BLaER1 (cell line): ENCODE results near the gene RICTOR.

Experiments
- H3K27ac ChIP-seq: shearing (Covaris generic); formaldehyde crosslinking; 2 replicates; pipeline ENCODE4 v1.8.1; 2022
- H3K27me3 ChIP-seq: shearing (Covaris generic); formaldehyde crosslinking; 2 replicates; pipeline ENCODE4 v1.8.1; 2022
- H3K36me3 ChIP-seq: shearing (Covaris generic); formaldehyde crosslinking; 2 replicates; pipeline ENCODE4 v1.8.1; 2022
- H3K4me1 ChIP-seq: shearing (Covaris generic); formaldehyde crosslinking; 2 replicates; pipeline ENCODE4 v1.8.1; 2022
- H3K4me2 ChIP-seq: shearing (Covaris generic); formaldehyde crosslinking; 2 replicates; pipeline ENCODE4 v1.8.1; 2022
- H3K4me3 ChIP-seq: shearing (Covaris generic); formaldehyde crosslinking; 2 replicates; pipeline ENCODE4 v1.8.1; 2022
- H3K9ac ChIP-seq: shearing (Covaris generic); formaldehyde crosslinking; 2 replicates; pipeline ENCODE4 v1.8.1; 2022
- H3K9me3 ChIP-seq: shearing (Covaris generic); formaldehyde crosslinking; 2 replicates; pipeline ENCODE4 v1.8.1; 2022
- H4K20me1 ChIP-seq: shearing (Covaris generic); formaldehyde crosslinking; 2 replicates; pipeline ENCODE4 v1.8.1; 2022
- Cebpa-rat ChIP-seq: shearing (Covaris generic); IDR thresholded peaks from 2 replicates; pipeline ENCODE4 v1.8.1; 2022

RICTOR gene

GRCh38 chr5:39100301-39100850, 26.2 kb upstream of the RICTOR start:
- Histone ChIP-seq H3K4me2 (peak overlapping the region; percentile 29; the same call in 1 of the 2 replicates), H3K36me3 (no peaks in the 10 kb centered on the region), H3K9me3 (no peaks in the 10 kb centered on the region), H3K27me3 (no peaks in the 10 kb centered on the region), H4K20me1 (no peaks in the 10 kb centered on the region), H3K9ac (no peak overlapping the region), H3K4me1 (peaks cover 8% of the 10 kb centered on the region), H3K27ac (no peak overlapping the region), H3K4me3 (no peak overlapping the region)
- TF ChIP-seq Cebpa-rat: no peak

GRCh38 chr5:39099831-39100230, 25.6 kb upstream of the RICTOR start:
- no peaks in the 10 kb centered on the region for H3K9me3 ChIP-seq
- H3K4me2 ChIP-seq: no peak overlapping the region
- TF ChIP-seq Cebpa-rat: no peak
- no peaks in the 10 kb centered on the region for H3K36me3 ChIP-seq
- no peaks in the 10 kb centered on the region for H4K20me1 ChIP-seq
- H3K27me3 ChIP-seq: no peaks in the 10 kb centered on the region
- H3K9ac ChIP-seq: no peak overlapping the region
- H3K27ac ChIP-seq: no peak overlapping the region
- peaks cover 8% of the 10 kb centered on the region for H3K4me1 ChIP-seq
- no peak overlapping the region for H3K4me3 ChIP-seq

GRCh38 chr5:39093352-39093751, 19.2 kb upstream of the RICTOR start:
- Histone ChIP-seq H3K9me3 (peaks cover 4% of the 10 kb centered on the region; the same call in 1 of the 2 replicates), H3K9ac (no peak overlapping the region), H3K27ac (no peak overlapping the region), H3K27me3 (no peaks in the 10 kb centered on the region), H3K4me2 (no peak overlapping the region), H3K36me3 (no peaks in the 10 kb centered on the region), H3K4me3 (no peak overlapping the region), H4K20me1 (no peaks in the 10 kb centered on the region), H3K4me1 (no peaks in the 10 kb centered on the region)
- TF ChIP-seq Cebpa-rat: no peak

- no peaks in the 10 kb centered on the region for H3K36me3 ChIP-seq
- no peak overlapping the region for H3K4me2 ChIP-seq
- peaks cover 4% of the 10 kb centered on the region; the same call in 1 of the 2 replicates for H3K9me3 ChIP-seq
- H4K20me1 ChIP-seq: no peaks in the 10 kb centered on the region
- no peaks in the 10 kb centered on the region for H3K4me1 ChIP-seq
- H3K27ac ChIP-seq: no peak overlapping the region
- TF ChIP-seq Cebpa-rat: no peak
- no peak overlapping the region for H3K9ac ChIP-seq
- no peaks in the 10 kb centered on the region for H3K27me3 ChIP-seq
- H3K4me3 ChIP-seq: no peak overlapping the region
Observed at GRCh38 chr5:39092581-39093351, 18.6 kb upstream of the RICTOR start.

- Histone ChIP-seq H3K9ac (no peak overlapping the region), H3K27ac (no peak overlapping the region), H4K20me1 (no peaks in the 10 kb centered on the region), H3K9me3 (peaks cover 4% of the 10 kb centered on the region; the same call in 1 of the 2 replicates), H3K36me3 (no peaks in the 10 kb centered on the region), H3K4me3 (no peak overlapping the region), H3K27me3 (no peaks in the 10 kb centered on the region), H3K4me1 (no peaks in the 10 kb centered on the region), H3K4me2 (no peak overlapping the region)
- no peak for TF ChIP-seq Cebpa-rat
Observed at GRCh38 chr5:39091940-39092580, 17.9 kb upstream of the RICTOR start.

GRCh38 chr5:39083968-39084367, 9.8 kb upstream of the RICTOR start:
- Histone ChIP-seq H3K27ac (no peak overlapping the region), H3K4me1 (no peaks in the 10 kb centered on the region), H3K4me2 (no peak overlapping the region), H3K27me3 (no peaks in the 10 kb centered on the region), H3K4me3 (no peak overlapping the region), H4K20me1 (no peaks in the 10 kb centered on the region), H3K9ac (no peak overlapping the region), H3K9me3 (no peaks in the 10 kb centered on the region), H3K36me3 (no peaks in the 10 kb centered on the region)
- TF ChIP-seq Cebpa-rat: no peak

- no peak overlapping the region for H3K4me3 ChIP-seq
- H3K36me3 ChIP-seq: no peaks in the 10 kb centered on the region
- H3K4me2 ChIP-seq: no peak overlapping the region
- no peaks in the 10 kb centered on the region for H3K9me3 ChIP-seq
- H4K20me1 ChIP-seq: no peaks in the 10 kb centered on the region
- H3K4me1 ChIP-seq: no peaks in the 10 kb centered on the region
- no peak overlapping the region for H3K27ac ChIP-seq
- H3K9ac ChIP-seq: no peak overlapping the region
- no peak for TF ChIP-seq Cebpa-rat
- H3K27me3 ChIP-seq: no peaks in the 10 kb centered on the region
Observed at GRCh38 chr5:39082995-39083394, 8.8 kb upstream of the RICTOR start.

GRCh38 chr5:39080597-39081204, 6.5 kb upstream of the RICTOR start:
- Histone ChIP-seq H4K20me1 (no peaks in the 10 kb centered on the region), H3K9me3 (no peaks in the 10 kb centered on the region), H3K9ac (no peak overlapping the region), H3K4me2 (no peak overlapping the region), H3K4me3 (no peak overlapping the region), H3K36me3 (no peaks in the 10 kb centered on the region), H3K27me3 (no peaks in the 10 kb centered on the region), H3K4me1 (peaks cover 18% of the 10 kb centered on the region), H3K27ac (no peak overlapping the region)
- TF ChIP-seq Cebpa-rat: no peak

GRCh38 chr5:39080168-39080567, 6.0 kb upstream of the RICTOR start:
- no peaks in the 10 kb centered on the region for H3K36me3 ChIP-seq
- H3K27me3 ChIP-seq: no peaks in the 10 kb centered on the region
- H4K20me1 ChIP-seq: no peaks in the 10 kb centered on the region
- H3K27ac ChIP-seq: no peak overlapping the region
- no peak overlapping the region for H3K4me3 ChIP-seq
- H3K4me2 ChIP-seq: no peak overlapping the region
- H3K4me1 ChIP-seq: peaks cover 24% of the 10 kb centered on the region
- H3K9ac ChIP-seq: no peak overlapping the region
- no peak for TF ChIP-seq Cebpa-rat
- no peaks in the 10 kb centered on the region for H3K9me3 ChIP-seq

GRCh38 chr5:39079147-39079546, 4.9 kb upstream of the RICTOR start:
- H3K27me3 ChIP-seq: no peaks in the 10 kb centered on the region
- no peaks in the 10 kb centered on the region for H4K20me1 ChIP-seq
- H3K4me3 ChIP-seq: no peak overlapping the region
- no peak overlapping the region for H3K27ac ChIP-seq
- TF ChIP-seq Cebpa-rat: no peak
- H3K9me3 ChIP-seq: no peaks in the 10 kb centered on the region
- no peaks in the 10 kb centered on the region for H3K36me3 ChIP-seq
- no peak overlapping the region for H3K9ac ChIP-seq
- H3K4me2 ChIP-seq: no peak overlapping the region
- H3K4me1 ChIP-seq: peaks cover 24% of the 10 kb centered on the region
